GM18511 (cell line): ENCODE data around the gene ZNF311.
"Not testable (repeated sequence)": the region's sequence is repeated elsewhere in the genome, so short reads cannot be mapped to it uniquely, and the experiment has no call there.

Experiments used
- ATAC-seq: cut with Tn5 transposase; IDR thresholded peaks from one replicate; pipeline ENCODE4 v1.9.1; 2021; ENCODE audit warnings: mild to moderate bottlenecking, moderate library complexity; ENCODE audit not compliant: unreplicated experiment

The ZNF311 gene

GRCh38 chr6:28983838-28984237 lies 21.3 kb downstream of the ZNF311 start:
- ATAC-seq = no peak

- peak; percentile 34 for ATAC-seq
These were observed 22.4 kb downstream of the ZNF311 start for GRCh38 chr6:28982476-28983266.

DNA sequence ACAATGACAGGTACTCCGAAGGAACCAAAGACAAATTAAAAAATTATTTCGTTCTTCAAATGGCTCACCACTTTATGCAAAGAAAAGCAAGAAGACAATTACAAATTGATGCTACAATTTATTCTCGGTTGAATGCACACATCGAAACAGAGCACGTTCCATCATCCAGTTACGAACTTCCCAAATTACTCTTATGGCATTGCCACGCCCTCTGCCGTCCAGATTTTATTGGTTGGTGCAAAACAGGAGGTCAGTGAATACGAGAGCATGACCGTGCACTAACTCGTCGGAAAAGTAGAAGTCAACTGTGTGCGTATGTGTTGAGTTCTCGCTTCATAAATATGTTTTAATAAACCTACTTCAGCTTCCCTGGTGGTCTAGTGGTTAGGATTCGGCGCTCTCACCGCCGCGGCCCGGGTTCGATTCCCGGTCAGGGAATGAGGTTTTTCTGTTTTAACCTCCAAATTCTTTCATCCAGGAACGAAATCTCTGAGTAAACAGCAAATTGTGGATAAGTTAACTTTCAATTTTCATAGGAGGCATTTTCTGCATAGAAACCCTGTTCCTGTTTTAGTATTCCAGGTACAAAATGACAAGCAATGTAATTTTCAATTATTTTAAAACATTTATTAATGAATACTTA lies 23.2 kb downstream of the ZNF311 start:
- ATAC-seq = peak; percentile 67

- ATAC-seq = peak; percentile 27
These were observed 23.7 kb downstream of the ZNF311 start for GRCh38 chr6:28981431-28981832.

- no peak for ATAC-seq
These were observed 24.2 kb downstream of the ZNF311 start for GRCh38 chr6:28980852-28981430.

DNA sequence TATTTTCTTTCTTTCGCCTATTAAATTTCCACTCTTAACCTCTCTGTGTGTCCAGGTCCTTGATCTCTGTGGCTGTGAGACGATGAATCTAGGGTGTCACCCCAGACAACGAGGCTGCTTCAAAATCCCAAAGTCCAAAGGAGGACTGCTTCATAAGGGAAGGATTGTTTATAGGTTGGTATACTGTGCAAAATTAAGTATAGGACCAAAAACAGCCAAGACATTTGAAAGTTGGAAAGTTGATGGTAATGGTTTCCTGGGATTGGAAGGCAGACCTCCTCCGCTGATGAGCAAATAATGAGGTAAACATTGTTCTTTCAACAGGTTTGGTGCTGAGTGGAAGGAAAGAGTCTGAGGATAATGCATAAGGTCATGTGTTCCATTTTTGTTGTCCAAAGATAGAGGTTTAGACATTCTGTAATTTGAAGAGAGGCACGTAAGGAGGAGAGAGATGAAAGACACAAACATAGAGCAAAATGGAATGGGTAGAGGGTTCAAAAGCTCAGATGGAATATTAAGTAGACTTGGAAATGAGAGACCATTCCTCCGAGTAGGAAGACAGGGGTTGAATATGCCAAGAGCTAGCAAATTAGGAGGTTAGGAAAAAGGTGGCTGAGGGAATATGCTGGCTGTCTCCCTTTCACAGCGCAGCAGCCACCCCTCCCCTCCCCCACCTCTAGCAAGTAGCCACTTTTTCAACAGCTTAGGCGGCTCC lies 24.8 kb downstream of the ZNF311 start:
- no peak for ATAC-seq

- ATAC-seq = no peak
These were observed 25.4 kb downstream of the ZNF311 start for GRCh38 chr6:28979679-28980078.

GRCh38 chr6:28978959-28979561 lies 26.1 kb downstream of the ZNF311 start:
- ATAC-seq = no peak

DNA sequence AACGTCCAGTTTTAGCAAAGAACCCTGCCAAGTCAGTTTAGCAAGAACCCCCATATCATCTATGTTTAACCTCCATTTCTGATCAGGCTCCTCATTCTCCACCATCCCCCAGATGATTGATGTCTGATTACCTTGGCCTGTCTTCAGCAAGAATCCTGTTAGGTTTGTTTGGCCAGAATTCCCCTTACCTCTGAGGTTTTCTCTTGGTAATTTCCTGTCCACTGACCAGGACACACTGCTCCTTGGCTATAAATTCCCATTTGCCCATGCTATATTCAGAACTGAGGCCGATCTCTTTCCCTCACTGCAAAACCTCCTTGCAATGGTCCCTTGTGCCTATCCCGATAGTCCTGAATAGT lies 27.0 kb downstream of the ZNF311 start:
- no peak for ATAC-seq

DNA sequence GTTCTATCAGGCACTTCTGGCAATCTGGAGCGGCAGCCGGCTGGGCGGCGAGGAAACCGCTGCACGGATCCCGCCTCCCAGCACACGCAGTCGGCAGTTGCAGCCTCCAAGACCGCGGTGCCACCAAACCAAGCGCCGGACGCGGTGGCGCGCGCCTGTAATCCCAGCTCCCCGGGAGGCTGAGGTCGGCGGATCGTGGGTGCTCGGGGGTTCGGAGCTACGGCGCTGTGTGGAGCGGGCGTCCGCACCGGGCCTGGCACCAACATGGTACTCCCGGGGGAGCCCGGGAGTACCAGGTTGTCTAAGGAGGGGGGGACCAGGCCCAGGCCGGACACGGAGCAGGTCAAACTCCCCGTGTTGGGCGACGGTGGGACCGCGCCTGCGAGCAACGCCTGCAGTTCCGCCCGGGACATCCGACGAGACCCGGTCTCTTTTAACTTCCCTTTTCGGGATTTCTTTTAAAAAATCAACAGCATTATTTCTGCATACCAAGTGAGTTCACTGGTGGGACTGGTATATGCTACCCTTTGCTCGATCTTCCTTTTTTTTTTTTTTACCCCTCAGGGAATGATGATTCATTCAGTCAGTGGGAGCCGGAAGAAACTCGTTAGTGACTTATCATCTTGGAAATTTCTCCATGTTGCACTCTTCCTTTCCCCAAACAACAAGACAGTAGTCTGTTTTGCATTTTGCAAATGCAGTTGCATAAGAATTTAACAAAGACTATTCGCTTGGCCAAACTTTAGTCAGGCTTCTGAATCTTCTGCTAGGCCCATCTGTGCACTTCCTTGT lies 27.6 kb downstream of the ZNF311 start:
- no peak for ATAC-seq

- ATAC-seq = no peak
These were observed 28.4 kb downstream of the ZNF311 start for GRCh38 chr6:28976677-28977076.

GRCh38 chr6:28974505-28974904 lies 30.6 kb downstream of the ZNF311 start:
- no peak for ATAC-seq

DNA sequence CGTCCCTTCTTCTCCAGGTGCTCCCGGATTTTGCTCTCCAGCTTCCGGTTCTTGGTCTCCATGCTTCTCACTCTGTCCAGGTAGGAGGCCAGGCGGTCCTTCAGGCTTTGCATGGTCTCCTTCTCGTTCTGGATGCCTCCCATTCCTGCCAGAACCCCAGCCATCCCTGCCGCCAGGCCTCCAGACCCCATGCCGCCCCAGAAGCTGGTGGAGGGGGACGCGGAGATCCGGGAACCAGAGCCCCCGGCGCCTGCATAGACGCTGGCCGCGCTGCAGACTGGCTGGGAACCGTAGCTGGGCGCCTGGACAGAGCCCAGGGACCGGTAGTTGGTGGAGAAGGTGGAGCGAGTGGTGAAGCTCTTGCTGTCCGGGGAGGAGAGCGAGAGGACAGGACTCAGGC lies 35.1 kb downstream of the ZNF311 start:
- ATAC-seq = not testable (repeated sequence)

DNA sequence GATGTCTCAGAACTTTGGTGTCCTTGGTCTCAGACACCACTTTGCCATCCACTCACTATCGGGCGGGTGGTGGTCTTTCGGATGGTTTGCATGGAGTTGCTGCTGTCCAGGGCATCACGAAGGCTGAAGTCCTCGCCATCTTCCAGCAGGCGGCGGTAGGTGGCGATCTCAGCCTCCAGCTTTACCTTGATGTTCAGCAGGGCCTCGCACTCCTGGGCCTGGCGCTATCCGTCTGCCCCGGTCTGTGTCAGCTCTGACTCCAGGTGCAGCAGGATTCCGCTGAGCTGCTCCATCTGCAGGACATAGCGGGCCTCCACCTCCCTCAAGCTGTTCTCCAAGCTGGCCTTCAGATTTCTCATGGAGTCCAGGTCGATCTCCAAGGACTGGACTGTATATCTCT lies 36.0 kb downstream of the ZNF311 start:
- no peak for ATAC-seq

DNA sequence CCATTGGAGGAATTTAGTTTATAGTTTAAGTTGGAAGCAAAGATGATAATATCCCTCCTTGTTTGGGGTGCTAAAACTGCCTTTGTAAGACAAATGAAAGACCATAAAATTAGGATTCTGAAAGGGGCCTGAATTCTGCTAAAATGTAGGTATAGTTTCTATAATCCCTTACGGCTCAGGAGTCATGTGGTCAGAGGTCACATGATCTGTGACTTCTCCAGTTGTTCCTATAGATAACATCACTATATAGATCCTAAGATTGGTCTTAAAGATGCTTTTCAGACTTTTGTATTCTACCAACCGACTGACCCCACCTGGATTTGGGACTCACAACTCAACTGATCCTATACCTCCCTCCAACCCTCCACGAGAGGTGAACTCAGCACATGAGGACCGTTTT lies 36.6 kb downstream of the ZNF311 start:
- no peak for ATAC-seq

- ATAC-seq = no peak
These were observed 39.4 kb downstream of the ZNF311 start for GRCh38 chr6:28965706-28966105.

DNA sequence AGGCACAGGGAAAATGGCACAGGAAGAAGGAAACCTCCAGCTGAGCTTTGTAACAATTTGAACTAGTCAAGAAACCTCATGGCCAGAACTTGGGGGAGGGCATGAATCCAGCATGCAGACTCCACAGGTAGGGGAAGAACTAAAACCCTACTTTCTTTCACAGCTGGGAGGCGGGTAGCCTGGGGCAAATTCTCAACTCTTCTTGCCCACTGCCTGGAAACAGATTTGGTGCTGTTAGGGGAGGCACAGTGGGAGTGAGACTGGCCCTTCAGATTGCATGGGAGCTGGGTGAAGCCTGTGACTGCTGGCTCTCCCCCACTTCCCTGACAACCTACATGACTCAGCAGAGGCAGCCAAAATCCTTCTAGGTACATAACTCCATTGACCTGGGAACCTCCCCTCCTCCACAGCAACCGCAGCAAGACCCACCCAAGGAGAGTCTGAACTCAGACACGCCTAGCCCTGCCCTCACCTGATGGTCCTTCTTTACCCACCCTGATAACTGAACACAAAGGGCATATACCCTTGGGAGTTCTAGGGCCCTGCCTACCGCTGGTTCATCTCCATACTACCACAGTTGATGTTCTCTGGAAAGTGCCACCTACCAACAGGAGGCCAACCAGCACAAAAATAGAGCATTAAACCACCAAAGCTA lies 44.1 kb downstream of the ZNF311 start:
- ATAC-seq = no peak

DNA sequence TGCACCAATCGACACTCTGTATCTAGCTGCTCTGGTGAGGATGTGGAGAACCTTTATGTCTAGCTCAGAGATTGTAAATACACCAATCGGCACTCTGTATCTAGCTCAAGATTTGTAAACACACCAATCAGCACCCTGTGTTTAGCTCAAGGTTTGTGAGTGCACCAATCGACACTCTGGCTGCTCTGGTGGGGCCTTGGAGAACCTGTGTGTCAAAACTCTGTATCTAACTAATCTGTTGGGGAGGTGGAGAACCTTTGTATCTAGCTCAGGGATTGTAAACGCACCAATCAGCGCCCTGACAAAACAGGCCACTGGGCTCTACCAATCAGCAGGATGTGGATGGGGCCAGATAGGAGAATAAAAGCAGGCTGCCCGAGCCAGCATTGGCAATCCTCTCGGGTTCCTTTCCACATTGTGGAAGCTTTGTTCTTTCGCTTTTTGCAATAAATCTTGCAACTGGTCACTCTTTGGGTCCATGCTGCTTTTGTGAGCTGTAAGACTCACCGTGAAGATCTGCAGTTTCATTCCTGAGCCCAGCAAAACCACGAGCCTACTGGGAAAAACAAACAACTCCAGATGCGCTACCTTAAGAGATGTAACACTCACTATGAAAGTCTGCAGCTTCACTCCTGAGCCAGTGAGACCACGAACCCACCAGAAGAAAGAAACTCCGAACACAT lies 46.4 kb downstream of the ZNF311 start:
- ATAC-seq = not testable (repeated sequence)

DNA sequence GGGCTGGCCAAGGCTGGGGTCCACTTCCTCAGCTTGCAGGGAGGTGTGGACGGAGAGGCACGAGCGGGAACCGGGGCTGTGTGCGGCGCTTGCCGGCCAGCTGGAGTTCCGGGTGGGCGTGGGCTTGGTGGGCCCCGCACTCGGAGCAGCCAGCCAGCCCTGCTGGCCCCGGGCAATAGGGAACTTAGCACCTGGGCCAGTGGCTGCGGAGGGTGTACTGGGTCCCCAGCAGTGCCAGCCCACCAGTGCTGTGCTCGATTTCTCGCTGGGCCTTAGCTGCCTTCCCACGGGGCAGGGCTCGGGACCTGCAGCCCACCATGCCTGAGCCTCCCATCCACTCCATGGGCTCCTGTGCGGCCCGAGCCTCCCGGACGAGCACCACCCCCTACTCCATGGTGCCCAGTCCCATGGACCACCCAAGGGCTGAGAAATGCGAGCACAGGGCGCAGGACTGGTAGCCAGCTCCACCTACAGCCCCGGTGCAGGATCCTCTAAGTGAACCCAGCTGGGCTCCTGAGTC lies 47.3 kb downstream of the ZNF311 start:
- ATAC-seq = not testable (repeated sequence)
